HK-2 (cell line): Measurements from ENCODE around the gene NAA50.

Source experiments
- DNase-seq: peaks from one replicate; pipeline ENCODE4 v3.0.0-alpha.2; 2018; ENCODE audit not compliant: unreplicated experiment

Gene NAA50

GRCh38 chr3:113741620-113742019 is 4.4 kb downstream of the NAA50 start:
- DNase-seq: no peak

- DNase-seq: no peak
These were observed 5.0 kb downstream of the NAA50 start for GRCh38 chr3:113741086-113741485.

GRCh38 chr3:113736548-113737089 is 9.4 kb downstream of the NAA50 start:
- no peak for DNase-seq

- DNase-seq: no peak
These were observed 14.4 kb downstream of the NAA50 start for GRCh38 chr3:113731694-113732093.

GRCh38 chr3:113730550-113730949 is 15.5 kb downstream of the NAA50 start:
- DNase-seq: no peak

GRCh38 chr3:113728661-113729060 is 17.4 kb downstream of the NAA50 start:
- DNase-seq: no peak

GRCh38 chr3:113721636-113722035 is 24.4 kb downstream of the NAA50 start:
- DNase-seq: no peak

GRCh38 chr3:113719758-113720157 is 26.3 kb downstream of the NAA50 start:
- DNase-seq: no peak

- no peak for DNase-seq
These were observed 26.8 kb downstream of the NAA50 start for GRCh38 chr3:113719294-113719693.

GRCh38 chr3:113717818-113718217 is 28.2 kb downstream of the NAA50 start:
- DNase-seq: no peak

GRCh38 chr3:113717308-113717707 is 28.7 kb downstream of the NAA50 start:
- DNase-seq: no peak

GRCh38 chr3:113714702-113715101 is 31.3 kb downstream of the NAA50 start:
- no peak for DNase-seq

- no peak for DNase-seq
These were observed 33.9 kb downstream of the NAA50 start for GRCh38 chr3:113712129-113712528.

- no peak for DNase-seq
These were observed 38.2 kb downstream of the NAA50 start for GRCh38 chr3:113707835-113708234.

GRCh38 chr3:113698956-113699355 is 47.1 kb downstream of the NAA50 start:
- no peak for DNase-seq

GRCh38 chr3:113698213-113698742 is 47.8 kb downstream of the NAA50 start:
- DNase-seq: no peak

- peak; percentile 11 for DNase-seq
These were observed 48.5 kb downstream of the NAA50 start for GRCh38 chr3:113697500-113698090.

GRCh38 chr3:113696658-113697499 is 49.2 kb downstream of the NAA50 start:
- peak; percentile 100 for DNase-seq

GRCh38 chr3:113695786-113696645 is 50.0 kb downstream of the NAA50 start, which contains the start of gene USF3:
USF3 (minus strand) TSS chr3:113696642; CDS start chr3:113674878, 21,764 bp downstream.
- DNase-seq: peak; percentile 77

GRCh38 chr3:113695431-113695785 is 50.6 kb downstream of the NAA50 start:
- DNase-seq: no peak

GRCh38 chr3:113690482-113690881 is 55.6 kb downstream of the NAA50 start:
- no peak for DNase-seq
